OCI-LY7 (cell line): Measurements from ENCODE around the gene LRRC36.

Experiments
- EZH2phosphoT487 ChIP-seq: fragments of 200-600 bp; sonication (generic); IDR thresholded peaks from 2 replicates; pipeline ENCODE4 v1.6.1; 2018; ENCODE audit warnings: low read depth, borderline replicate concordance, mild to moderate bottlenecking, mixed run types, antibody characterized with exemption, low read length, moderate library complexity, mixed read lengths
- TF ChIP-seq, protein P1 (sequence below): fragments of 200-600 bp; sonication (generic); conservative IDR thresholded peaks from 2 replicates; pipeline ENCODE4 v1.5.1; 2014; ENCODE audit warnings: mild to moderate bottlenecking, antibody characterized with exemption, low read length, moderate library complexity, mixed read lengths

GRCh38 chr16:67364600-67365235, 38.1 kb downstream of the LRRC36 start:
- TF ChIP-seq, protein P1, sequence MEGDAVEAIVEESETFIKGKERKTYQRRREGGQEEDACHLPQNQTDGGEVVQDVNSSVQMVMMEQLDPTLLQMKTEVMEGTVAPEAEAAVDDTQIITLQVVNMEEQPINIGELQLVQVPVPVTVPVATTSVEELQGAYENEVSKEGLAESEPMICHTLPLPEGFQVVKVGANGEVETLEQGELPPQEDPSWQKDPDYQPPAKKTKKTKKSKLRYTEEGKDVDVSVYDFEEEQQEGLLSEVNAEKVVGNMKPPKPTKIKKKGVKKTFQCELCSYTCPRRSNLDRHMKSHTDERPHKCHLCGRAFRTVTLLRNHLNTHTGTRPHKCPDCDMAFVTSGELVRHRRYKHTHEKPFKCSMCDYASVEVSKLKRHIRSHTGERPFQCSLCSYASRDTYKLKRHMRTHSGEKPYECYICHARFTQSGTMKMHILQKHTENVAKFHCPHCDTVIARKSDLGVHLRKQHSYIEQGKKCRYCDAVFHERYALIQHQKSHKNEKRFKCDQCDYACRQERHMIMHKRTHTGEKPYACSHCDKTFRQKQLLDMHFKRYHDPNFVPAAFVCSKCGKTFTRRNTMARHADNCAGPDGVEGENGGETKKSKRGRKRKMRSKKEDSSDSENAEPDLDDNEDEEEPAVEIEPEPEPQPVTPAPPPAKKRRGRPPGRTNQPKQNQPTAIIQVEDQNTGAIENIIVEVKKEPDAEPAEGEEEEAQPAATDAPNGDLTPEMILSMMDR, result no peak
- TF ChIP-seq EZH2phosphoT487, result no peak
